D341Med (cell line): Measurements from ENCODE around the gene SARNP.
"Not testable (repeated sequence)": the region's sequence is repeated elsewhere in the genome, so short reads cannot be mapped to it uniquely, and the experiment has no call there.

Experiments used
- DNase-seq: peaks from one replicate; pipeline ENCODE4 v3.0.0; 2012; ENCODE audit warnings: low spot score

The SARNP gene

GRCh38 chr12:55839345-55840140 is 22.0 kb upstream of the SARNP start:
- DNase-seq, result no peak

GRCh38 chr12:55838361-55838760 is 20.8 kb upstream of the SARNP start:
- DNase-seq, result no peak

GRCh38 chr12:55834400-55834799 is 16.9 kb upstream of the SARNP start:
- not testable (repeated sequence) for DNase-seq

GRCh38 chr12:55833056-55833455 is 15.5 kb upstream of the SARNP start:
- no peak for DNase-seq

- no peak for DNase-seq
Measured at GRCh38 chr12:55831447-55831815, 13.9 kb upstream of the SARNP start.

GRCh38 chr12:55830601-55831446 is 13.3 kb upstream of the SARNP start:
- DNase-seq, result peak; percentile 85

GRCh38 chr12:55829967-55830600 is 12.6 kb upstream of the SARNP start:
- DNase-seq, result peak; percentile 70

- no peak for DNase-seq
Measured at GRCh38 chr12:55828357-55828756, 10.8 kb upstream of the SARNP start.

GRCh38 chr12:55827806-55828205 is 10.3 kb upstream of the SARNP start:
- no peak for DNase-seq

- no peak for DNase-seq
Measured at GRCh38 chr12:55824726-55825125, 7.2 kb upstream of the SARNP start.

- no peak for DNase-seq
Measured at GRCh38 chr12:55823419-55823818, 5.9 kb upstream of the SARNP start.

GRCh38 chr12:55822228-55822627 is 4.7 kb upstream of the SARNP start:
- no peak for DNase-seq

- no peak for DNase-seq
Measured at GRCh38 chr12:55820679-55821078, 3.2 kb upstream of the SARNP start.

- no peak for DNase-seq
Measured at GRCh38 chr12:55818886-55819285, 1.4 kb upstream of the SARNP start.

- DNase-seq, result peak; percentile 77
Measured at GRCh38 chr12:55818140-55818728, 710 bp upstream of the SARNP start.

- DNase-seq, result peak; percentile 50
Measured at GRCh38 chr12:55816881-55817344, 611 bp downstream of the SARNP start.

GRCh38 chr12:55815473-55815872 is 2.1 kb downstream of the SARNP start:
- no peak for DNase-seq

GRCh38 chr12:55814257-55814656 is 3.3 kb downstream of the SARNP start:
- no peak for DNase-seq

GRCh38 chr12:55812088-55812487 is 5.4 kb downstream of the SARNP start:
- DNase-seq, result no peak

- DNase-seq, result no peak
Measured at GRCh38 chr12:55809274-55809673, 8.2 kb downstream of the SARNP start.

- DNase-seq, result no peak
Measured at GRCh38 chr12:55806982-55807381, 10.5 kb downstream of the SARNP start.

- DNase-seq, result no peak
Measured at GRCh38 chr12:55797550-55797949, 20.0 kb downstream of the SARNP start.
